Activated CD4-positive, CD25-positive, alpha-beta regulatory T cell treated with anti-CD3 and anti-CD28 coated beads, Interleukin-2, amount 50 U/mL, for 16 hours (primary cell): ENCODE results near the gene HOXA3.

Experiments
- DNase-seq: peaks from one replicate; pipeline ENCODE4 v3.0.0-alpha.2; 2020; ENCODE audit warnings: low read depth, low spot score

HOXA3 gene

DNA sequence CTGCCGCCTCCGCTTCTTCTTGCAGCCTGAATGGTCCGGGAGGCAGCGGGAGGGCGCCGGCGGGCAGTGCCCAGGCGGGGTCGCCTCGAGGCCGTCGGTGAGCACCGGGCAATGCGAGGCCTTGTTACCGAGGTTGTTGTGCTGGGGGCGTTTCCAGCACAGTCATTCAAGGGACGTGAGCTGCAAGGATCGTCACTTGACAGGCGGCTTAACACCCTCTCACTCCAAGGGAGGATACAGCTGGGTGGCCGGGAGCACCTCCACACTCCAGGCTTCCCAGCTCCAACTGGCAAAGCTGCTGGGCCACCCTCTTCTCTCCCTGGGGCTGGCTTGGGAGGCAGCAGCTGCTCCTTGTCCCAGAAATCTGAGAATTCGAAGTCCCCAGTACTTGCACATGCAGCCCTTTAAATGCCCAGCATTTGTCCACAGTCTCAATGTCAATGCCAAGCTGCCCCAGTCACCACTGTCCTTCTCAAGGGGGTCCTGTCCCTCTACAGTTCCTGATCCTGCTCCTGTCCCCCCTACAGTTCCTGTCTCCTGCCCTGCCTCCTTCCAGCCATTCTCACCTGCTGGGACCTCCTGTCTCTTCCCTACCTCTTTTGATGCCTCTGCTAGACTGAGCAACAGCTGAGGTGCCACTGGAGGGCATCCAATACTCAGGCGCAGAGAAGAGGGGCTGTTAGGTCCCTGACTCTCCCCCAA is 37.1 kb upstream of the HOXA3 start:
- no peak for DNase-seq

GRCh38 chr7:27188386-27189294 is 36.3 kb upstream of the HOXA3 start:
- no peak for DNase-seq

- DNase-seq: no peak
Measured at GRCh38 chr7:27187475-27188385, 35.3 kb upstream of the HOXA3 start.

- DNase-seq: no peak
Measured at GRCh38 chr7:27186668-27187474, 34.5 kb upstream of the HOXA3 start.

DNA sequence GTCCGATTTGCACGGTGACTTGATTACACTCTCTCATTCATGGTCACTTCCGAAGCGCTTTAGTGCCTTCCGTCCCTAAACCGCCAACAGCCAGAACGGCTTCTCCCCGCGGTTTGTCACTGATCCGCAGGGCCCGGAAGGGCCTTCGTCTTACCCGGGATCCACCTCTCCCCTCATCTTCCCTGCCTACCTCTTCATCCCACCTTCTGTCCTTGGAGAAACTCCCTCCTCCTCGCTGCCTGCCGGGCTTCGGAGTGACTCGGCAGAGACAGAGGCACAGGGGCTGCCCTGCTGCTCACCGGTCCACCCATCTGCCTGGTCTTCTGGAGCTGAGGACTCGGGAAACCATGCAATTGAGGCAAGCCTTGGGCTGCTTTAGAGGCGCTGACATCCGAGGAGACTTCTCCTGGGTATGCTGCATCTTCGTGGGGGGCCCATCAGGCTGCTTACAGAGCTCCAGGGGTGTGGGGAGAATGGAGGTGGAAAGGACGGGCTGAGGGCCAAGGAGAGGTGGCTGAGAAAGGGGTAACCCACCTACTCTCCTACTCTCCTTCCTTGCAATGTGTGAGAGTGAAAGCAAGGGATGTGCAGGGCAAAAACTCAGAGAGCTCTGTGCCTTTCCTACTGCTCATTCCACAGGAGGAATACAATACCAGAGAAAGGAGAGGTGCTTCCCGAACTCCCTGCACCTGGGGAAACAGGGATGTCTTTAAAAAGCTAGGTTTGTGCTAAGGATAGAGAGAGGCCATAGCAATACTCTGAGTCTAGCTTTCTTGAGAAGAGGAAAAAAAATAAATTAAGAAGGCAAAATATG is 33.7 kb upstream of the HOXA3 start:
- no peak for DNase-seq

DNA sequence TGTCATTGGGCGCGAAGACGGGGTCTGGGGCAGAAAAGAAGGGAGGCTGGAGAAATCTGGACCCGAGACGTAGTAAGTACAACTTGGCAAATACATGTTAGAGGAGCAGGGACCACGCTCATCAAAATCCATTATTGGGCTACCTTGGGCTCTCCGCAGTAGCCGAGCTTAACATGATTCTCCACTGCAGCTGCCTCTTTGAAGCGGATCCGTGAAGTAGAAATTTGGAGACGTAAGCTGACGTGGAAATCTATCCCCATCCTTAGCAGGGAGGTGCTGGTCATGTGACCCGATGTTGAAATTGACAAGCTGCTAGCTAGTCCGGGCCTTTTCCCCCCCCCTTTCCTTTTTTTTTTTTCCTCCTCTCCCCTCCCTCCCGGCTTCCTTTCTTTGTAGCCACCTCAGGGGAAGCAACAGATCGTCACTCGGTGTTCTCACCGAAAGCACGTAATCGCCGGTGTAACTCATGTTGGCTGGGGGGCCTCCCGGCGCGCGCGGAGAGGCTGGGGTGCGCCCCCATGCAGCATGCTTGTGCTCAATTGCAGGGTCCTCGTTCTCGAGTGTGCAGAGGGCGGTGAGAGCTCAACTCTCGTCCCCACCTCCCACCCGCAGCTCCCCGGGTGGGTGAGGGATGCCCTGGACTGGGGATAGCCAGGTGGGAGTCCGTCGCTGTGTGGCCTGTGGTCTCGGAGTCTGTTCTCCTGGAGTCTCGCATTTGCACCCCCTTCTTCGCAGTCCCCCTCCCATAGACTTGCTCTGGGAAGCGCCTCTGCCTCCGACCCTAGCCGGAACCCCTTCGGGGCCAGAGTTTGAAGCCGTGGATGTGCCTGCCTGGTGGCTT is 32.9 kb upstream of the HOXA3 start, which contains the start of gene HOXA11:
HOXA11 (minus strand) TSS at position 220 of the 841 bp plus-strand sequence; CDS start at position 132, 88 bp downstream.
- no peak for DNase-seq

GRCh38 chr7:27184337-27185012 is 32.1 kb upstream of the HOXA3 start:
- DNase-seq: no peak

DNA sequence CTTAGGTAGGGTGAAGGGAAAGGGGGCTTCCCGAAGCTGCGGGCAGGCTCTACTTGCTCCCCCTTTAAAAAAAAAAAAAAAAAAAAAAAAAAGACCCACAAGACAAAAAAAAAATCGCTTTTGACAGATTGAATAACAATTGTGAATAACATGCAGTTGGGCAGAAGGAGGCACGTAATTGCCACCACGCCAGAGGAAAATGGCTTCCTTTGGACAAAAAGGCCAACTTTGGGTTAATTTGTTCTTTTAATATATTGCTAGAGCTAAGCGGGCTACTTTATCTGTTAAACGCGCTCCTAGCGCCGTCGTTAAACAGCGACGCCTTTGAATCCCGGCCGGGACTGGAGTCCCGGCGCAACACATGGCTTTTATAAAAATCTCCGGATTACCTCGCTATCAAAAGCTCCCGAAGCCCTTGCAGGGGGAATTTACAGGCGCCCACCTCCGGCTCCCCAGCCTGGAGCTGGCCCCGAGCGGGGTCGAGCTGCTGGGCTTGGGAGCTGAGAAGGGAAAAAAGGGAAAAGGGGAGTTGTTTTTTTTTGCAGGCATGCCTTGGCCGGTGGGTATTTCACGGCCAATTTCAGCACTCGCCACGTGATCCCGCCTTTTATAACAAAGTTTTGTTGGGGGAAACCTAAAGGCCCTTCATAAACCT is 31.4 kb upstream of the HOXA3 start:
- DNase-seq: no peak

GRCh38 chr7:27182861-27183681 is 30.7 kb upstream of the HOXA3 start:
- no peak for DNase-seq

DNA sequence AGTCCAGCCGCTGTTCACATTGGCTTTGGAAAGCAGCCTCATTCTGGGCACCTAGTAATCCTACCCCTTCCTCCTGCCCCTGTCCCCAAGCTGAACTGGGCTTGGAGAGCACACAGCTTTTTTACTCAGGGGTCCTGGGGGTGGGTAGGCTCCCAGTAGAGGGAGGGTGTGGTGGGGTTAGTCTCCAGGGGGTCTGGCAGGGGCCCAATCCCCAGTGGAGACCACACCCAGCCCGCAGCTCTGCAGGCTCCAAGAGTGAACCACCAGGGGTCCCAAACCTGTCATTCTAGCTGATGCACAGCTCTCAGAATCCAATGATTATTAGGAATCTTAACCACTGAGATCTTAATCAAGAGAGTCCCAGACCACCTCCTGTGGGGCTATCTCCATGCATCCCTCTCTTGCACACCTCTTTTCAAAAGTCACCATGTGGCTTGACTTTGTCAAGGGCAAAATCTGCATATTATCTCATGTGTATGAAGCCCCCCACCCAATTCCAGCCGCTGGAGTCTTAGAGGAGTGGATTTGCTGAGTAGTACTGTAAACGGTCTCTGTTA is 30.0 kb upstream of the HOXA3 start:
- no peak for DNase-seq

DNA sequence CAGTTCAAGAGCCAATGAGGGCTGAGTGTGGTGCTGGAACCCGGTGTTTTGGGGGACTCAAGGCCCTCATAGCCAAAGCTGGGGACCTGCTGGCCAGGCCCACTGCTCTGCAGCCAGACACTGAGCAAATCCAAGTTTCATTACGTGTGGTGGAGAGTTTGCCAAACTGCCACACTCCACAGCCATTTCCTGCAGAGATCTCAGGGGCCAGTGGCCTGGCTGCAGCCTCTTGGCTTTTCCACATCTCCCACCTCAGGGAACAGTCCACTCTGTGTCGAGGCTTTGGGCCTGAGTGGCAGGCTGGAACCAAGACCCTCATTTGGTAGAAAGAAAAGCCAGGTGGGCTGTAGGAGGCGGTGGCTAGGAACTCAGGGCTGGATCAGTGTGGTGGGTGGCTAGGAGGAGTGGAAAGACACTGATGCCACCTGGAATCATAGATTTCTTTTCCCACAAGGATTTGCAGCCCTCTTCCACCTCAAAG is 29.5 kb upstream of the HOXA3 start:
- no peak for DNase-seq

- no peak for DNase-seq
Measured at GRCh38 chr7:27180431-27181420, 28.3 kb upstream of the HOXA3 start.

DNA sequence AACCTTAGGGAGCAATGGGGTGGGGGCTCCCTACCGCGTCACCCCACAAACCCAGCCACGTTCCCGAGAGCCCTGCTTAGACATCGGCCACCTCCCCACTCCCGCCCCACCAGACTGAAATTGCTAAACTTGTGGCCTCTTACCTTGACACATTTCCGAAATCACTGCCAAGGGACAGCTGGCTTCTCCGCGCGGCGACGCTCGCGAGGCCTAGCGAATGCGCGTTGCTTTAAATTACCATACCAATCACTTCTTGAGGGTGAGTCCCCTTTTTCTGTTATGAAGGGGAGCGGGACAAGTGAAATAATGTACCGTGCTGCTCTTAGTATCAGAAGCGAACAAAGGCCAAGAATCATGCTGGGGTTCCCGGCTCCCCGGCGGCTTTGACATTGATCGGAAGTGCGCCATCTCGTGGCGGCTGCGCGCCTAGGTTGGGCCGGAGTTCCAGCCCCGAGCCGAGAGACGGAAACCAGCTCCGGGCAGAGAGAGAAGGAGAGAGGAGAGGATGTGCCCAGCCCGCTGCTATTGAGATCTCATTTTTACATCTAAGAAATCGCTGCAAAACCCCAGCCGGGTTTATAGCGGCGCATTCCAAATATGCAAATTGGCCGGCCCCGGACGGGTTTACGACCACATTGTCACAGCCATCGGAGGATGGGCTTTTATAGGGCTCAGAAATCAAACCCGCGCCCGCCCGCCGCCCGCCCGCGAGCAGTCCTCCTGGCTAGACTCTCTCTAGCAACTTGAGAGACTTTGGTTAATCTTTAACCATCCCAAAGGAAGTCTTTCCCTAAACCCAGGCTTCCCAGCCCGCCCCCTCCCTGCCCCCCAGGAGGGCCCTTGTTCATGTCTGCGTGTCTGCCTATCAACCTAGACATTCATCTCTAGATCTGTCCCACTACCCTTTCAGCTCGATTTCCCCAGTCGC is 27.4 kb upstream of the HOXA3 start:
- DNase-seq: no peak

DNA sequence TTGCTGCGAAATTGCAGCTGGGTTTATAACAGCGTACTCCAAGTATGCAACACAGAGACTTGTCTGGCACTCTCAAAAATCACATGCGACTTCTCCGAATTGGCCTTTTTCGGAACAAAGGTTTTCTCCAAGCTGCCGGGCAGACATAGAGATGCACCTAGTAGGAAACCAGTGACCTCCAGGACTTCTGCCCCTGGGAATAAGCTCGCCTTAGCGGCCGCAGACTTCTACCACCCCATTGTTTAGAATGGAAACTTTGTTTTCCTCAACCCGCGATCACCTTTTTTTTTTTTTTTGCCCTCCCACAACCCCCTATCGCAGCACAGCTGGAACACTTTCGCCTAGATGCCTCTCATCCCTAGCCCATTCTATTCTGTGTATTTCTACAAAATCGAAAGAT is 26.6 kb upstream of the HOXA3 start:
- no peak for DNase-seq
